ENCODE measurements around the gene FXYD6.
"Not testable (repeated sequence)": the region's sequence is repeated elsewhere in the genome, so short reads cannot be mapped to it uniquely, and the experiment has no call there.

The FXYD6 gene

GRCh38 chr11:117876341-117877119, at the start of gene FXYD6:
Gene FXYD6 (minus strand): TSS chr11:117876658. CDS start chr11:117842776, 33,882 bp downstream.
- DNase-seq = no peak

GRCh38 chr11:117926166-117926565, 49.7 kb upstream of the FXYD6 start:
- DNase-seq = not testable (repeated sequence)

GRCh38 chr11:117925198-117925925, 48.9 kb upstream of the FXYD6 start:
- no peak for DNase-seq

- no peak for DNase-seq
Observed at GRCh38 chr11:117924631-117925170, 48.2 kb upstream of the FXYD6 start.

- no peak for DNase-seq
Observed at GRCh38 chr11:117923773-117924172, 47.3 kb upstream of the FXYD6 start.

- DNase-seq = no peak
Observed at GRCh38 chr11:117923275-117923674, 46.8 kb upstream of the FXYD6 start.

GRCh38 chr11:117921893-117922292, 45.4 kb upstream of the FXYD6 start:
- no peak for DNase-seq

GRCh38 chr11:117921456-117921855, 45.0 kb upstream of the FXYD6 start:
- no peak for DNase-seq

GRCh38 chr11:117919781-117920221, 43.3 kb upstream of the FXYD6 start:
- peak; percentile 69 for DNase-seq

- no peak for DNase-seq
Observed at GRCh38 chr11:117919341-117919740, 42.9 kb upstream of the FXYD6 start.

- no peak for DNase-seq
Observed at GRCh38 chr11:117918366-117919255, 42.2 kb upstream of the FXYD6 start.

- DNase-seq = no peak
Observed at GRCh38 chr11:117917591-117918151, 41.2 kb upstream of the FXYD6 start.

GRCh38 chr11:117916956-117917355, 40.5 kb upstream of the FXYD6 start:
- no peak for DNase-seq

- no peak for DNase-seq
Observed at GRCh38 chr11:117915672-117916235, 39.3 kb upstream of the FXYD6 start.

GRCh38 chr11:117914991-117915618, 38.6 kb upstream of the FXYD6 start:
- DNase-seq = no peak

- no peak for DNase-seq
Observed at GRCh38 chr11:117914398-117914761, 37.9 kb upstream of the FXYD6 start.

- DNase-seq = no peak
Observed at GRCh38 chr11:117913736-117914397, 37.4 kb upstream of the FXYD6 start.

- no peak for DNase-seq
Observed at GRCh38 chr11:117912497-117912896, 36.0 kb upstream of the FXYD6 start.

GRCh38 chr11:117911694-117912093, 35.2 kb upstream of the FXYD6 start:
- DNase-seq = no peak

GRCh38 chr11:117910941-117911655, 34.6 kb upstream of the FXYD6 start:
- no peak for DNase-seq
